GM18517 (cell line): ENCODE data around the gene HERC6.
"Not testable (repeated sequence)": the region's sequence is repeated elsewhere in the genome, so short reads cannot be mapped to it uniquely, and the experiment has no call there.

Experiments used
- ATAC-seq: cut with Tn5 transposase; IDR thresholded peaks from one replicate; pipeline ENCODE4 v1.9.1; 2021; ENCODE audit warnings: mild to moderate bottlenecking, moderate library complexity; ENCODE audit not compliant: unreplicated experiment

The HERC6 gene

GRCh38 chr4:88378691-88379559, at the start of gene HERC6:
TSS of gene HERC6 (plus strand) at chr4:88378852. CDS start at chr4:88378922, 70 bp downstream.
- peak; percentile 70 for ATAC-seq

- ATAC-seq, result no peak
Observed at GRCh38 chr4:88333741-88334405, 44.8 kb upstream of the HERC6 start.

GRCh38 chr4:88335092-88335665, 43.5 kb upstream of the HERC6 start:
- ATAC-seq, result no peak

GRCh38 chr4:88341227-88342192, 37.1 kb upstream of the HERC6 start:
- ATAC-seq, result no peak

GRCh38 chr4:88346902-88347301, 31.8 kb upstream of the HERC6 start:
- ATAC-seq, result not testable (repeated sequence)

GRCh38 chr4:88348761-88349160, 29.9 kb upstream of the HERC6 start:
- ATAC-seq, result not testable (repeated sequence)

GRCh38 chr4:88350786-88351185, 27.9 kb upstream of the HERC6 start:
- ATAC-seq, result no peak

GRCh38 chr4:88352062-88352740, 26.5 kb upstream of the HERC6 start:
- ATAC-seq, result no peak

- no peak for ATAC-seq
Observed at GRCh38 chr4:88353324-88353723, 25.3 kb upstream of the HERC6 start.

GRCh38 chr4:88356771-88357170, 21.9 kb upstream of the HERC6 start:
- no peak for ATAC-seq

- no peak for ATAC-seq
Observed at GRCh38 chr4:88357262-88357661, 21.4 kb upstream of the HERC6 start.

GRCh38 chr4:88359558-88359957, 19.1 kb upstream of the HERC6 start:
- no peak for ATAC-seq

- ATAC-seq, result no peak
Observed at GRCh38 chr4:88360256-88360655, 18.4 kb upstream of the HERC6 start.

GRCh38 chr4:88360791-88361190, 17.9 kb upstream of the HERC6 start:
- no peak for ATAC-seq

GRCh38 chr4:88361217-88361773, 17.4 kb upstream of the HERC6 start:
- ATAC-seq, result not testable (repeated sequence)

GRCh38 chr4:88366460-88366859, 12.2 kb upstream of the HERC6 start:
- ATAC-seq, result no peak

GRCh38 chr4:88367826-88368225, 10.8 kb upstream of the HERC6 start:
- ATAC-seq, result no peak

- ATAC-seq, result not testable (repeated sequence)
Observed at GRCh38 chr4:88369180-88369812, 9.4 kb upstream of the HERC6 start.

- ATAC-seq, result no peak
Observed at GRCh38 chr4:88381123-88381522, 2.5 kb downstream of the HERC6 start.
